GM19043 (cell line): Measurements from ENCODE around the gene HOXC6.

Source experiments
- ATAC-seq: cut with Tn5 transposase; IDR thresholded peaks from one replicate; pipeline ENCODE4 v1.9.1; 2021; ENCODE audit warnings: low read depth; ENCODE audit not compliant: unreplicated experiment

Gene HOXC6

GRCh38 chr12:53989227-53990113 lies 38.8 kb upstream of the HOXC6 start:
- no peak for ATAC-seq

- ATAC-seq = no peak
Observed at GRCh38 chr12:53990311-53991076, 37.7 kb upstream of the HOXC6 start.

- no peak for ATAC-seq
Observed at GRCh38 chr12:53991077-53991460, 37.2 kb upstream of the HOXC6 start.

GRCh38 chr12:53992377-53992889 lies 35.8 kb upstream of the HOXC6 start:
- ATAC-seq = no peak

GRCh38 chr12:53993162-53994008 lies 34.9 kb upstream of the HOXC6 start:
- ATAC-seq = no peak

GRCh38 chr12:53994009-53994263 lies 34.3 kb upstream of the HOXC6 start:
- no peak for ATAC-seq

GRCh38 chr12:53994264-53995001 lies 33.8 kb upstream of the HOXC6 start:
- ATAC-seq = no peak

DNA sequence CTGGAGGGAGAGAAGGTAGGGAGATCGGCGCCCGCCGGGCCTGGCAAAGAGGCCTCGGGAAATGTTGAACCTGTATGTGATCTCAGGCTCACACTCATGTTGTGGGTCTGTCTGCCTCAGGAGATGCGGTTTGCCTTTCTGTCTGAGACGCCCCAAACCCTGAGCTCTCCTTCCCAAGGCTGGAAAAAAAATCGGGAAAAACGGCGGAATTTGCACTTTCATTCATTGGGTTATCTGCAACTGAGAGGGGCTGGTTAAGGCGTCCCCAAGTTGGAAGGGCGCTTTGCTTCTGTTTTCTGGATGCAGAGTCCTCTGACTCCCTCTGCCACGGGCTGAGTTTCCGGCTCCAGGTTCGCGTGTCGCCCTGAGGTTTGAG lies 33.2 kb upstream of the HOXC6 start:
- ATAC-seq = no peak

GRCh38 chr12:53995378-53996239 lies 32.6 kb upstream of the HOXC6 start:
- ATAC-seq = no peak

DNA sequence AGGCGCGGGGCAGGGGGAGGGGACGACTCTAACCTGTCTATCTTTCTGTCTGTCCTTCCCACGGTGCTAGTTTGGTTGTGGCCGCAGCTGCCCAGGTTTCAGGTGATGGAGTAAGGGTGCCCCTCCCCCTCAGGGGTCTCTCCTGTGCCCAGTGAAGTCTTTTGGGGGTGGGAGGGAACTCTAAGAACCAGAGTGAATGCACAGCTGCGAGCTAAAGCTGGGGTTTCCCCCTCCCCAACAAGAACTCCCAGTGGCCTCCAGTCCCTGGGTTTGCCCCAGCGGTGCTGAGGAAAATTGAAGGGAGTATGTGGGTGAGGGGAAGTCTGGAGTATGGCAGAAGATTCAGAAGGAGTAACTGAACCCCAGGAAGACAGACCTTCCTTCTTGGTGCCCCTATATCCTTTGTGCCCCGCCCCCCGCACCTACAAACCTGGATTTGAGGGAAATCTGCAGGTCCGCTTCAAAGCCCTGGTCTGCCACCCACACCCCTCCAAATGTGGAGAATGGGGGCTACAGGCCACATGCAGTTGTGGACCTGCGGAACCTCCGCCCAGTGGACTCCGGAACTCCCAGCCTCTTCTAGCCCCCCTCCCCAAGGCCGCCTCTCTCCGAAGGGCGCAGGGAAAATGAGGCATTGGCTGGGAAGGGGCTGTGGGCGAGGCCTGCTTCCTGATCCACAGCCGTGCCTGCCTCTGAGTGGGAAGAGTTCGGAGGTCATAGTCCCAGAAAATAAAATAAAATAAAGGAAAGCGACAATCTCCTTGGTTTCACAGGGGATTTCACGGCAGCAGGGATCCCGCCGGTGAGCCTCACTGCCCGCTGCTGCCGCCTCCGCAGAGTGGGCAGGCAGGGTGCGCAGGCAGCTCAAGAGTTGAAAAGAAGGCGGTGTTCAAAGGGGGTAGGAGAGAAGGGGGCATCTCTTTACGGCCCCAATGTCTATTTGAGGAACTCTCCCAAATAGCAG lies 31.7 kb upstream of the HOXC6 start:
- no peak for ATAC-seq

DNA sequence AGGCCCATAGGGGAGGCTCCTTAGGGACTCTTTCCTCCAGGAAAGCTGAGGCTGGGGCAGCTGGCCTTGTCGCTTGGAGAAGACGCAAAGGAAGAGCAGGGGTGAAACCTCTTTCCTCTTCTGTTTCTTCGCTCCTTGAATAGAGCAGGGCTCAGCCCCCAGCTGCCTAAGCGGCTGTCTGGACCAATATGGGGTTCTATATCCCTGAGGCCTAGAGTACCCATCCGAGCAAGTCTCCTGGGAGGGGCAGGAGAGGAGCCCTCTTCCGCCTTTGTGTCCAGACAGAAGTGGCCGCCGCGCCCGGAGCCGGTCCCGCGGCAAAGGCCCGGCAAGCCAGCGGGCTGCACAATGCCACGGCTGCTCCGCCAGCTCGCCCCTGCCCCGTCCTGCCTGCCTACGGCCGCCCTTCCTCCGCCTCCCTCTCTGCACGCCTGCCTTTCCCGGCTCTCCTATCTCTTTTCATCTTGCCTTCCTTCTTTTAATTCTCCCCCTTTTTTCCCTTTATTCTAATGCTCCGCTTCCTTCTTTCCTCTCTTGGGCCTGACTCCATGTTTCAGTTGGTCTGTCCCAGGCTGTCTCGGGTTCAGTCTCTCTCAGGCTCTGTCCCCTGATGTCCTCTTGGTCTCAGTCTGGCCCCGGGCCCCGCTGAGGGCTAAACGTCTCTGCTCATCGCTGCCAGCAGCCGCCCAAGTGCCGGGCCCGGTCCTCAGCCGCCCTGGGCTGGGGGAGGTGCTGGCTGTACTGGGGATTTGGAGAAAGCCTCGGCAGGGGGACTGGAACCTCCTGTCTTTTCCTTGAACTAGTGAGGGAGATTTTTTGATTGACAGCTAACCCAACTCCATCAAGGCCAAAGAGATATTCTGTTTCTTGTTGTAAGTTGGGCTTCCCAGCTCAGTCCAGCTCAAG lies 30.8 kb upstream of the HOXC6 start:
- no peak for ATAC-seq

DNA sequence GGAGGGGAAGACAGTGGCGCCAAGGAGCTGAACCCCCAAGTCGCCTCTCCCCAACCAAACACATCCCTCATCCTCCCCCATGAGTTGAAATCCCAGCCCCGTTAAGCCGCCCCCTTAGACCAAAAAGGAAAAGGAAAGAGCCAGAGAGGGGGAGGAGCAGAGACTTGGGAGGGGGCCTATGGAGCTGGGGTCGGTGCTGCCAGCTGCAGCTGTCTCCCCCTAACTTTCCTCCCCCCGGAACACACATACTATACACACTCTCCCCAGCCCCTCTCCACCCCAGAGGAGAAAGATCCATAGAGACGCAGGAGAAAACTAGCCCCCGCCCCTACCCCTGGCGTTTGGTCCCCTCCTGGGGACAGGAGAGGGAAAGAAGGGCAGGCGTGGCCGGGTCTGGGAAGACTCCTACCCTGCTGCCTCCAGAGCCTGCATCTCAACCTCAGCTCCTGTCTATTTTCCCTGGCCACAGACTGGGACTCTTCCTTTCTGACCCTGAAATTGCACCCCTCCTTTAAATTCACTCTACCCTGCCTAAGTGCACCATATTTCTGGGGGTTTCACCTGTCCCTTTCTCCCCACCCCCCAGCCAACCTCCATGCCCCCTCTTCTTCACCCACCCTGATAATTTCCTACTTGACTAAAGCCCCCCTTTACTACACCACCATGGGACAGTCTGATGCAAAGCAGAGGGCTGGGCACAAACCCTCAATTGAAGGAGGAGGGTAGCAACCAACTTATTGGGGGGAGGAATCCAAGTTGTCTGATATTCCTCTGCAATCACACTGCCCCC lies 29.9 kb upstream of the HOXC6 start:
- ATAC-seq = no peak

- no peak for ATAC-seq
Observed at GRCh38 chr12:53998900-53999236, 29.4 kb upstream of the HOXC6 start.

DNA sequence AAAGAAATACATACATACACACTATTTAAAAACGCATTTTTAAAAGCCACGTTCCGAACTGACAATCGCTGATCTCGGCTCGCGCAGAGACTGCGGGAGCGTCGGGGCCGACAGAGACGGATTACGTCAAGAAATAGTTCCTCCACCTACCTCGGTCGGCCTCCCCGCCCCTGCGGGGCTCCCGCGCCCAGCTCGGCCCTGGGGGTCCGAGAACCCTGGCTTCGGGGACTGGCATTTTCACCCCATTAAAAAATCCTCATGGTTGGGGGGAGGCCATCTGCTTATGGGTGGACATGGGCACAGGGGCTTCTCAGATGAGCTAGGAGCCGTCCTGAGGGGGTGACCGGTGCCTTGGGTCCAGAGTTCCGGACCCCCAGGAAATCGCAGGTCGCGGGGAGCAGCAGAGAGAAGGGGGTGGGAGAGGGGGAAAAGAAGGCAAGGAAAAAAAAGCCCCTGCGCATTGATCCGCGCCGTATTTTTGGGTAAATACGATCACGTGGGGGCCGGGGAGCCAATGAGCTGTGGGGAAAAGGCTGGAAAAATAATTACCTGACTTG lies 28.6 kb upstream of the HOXC6 start:
- no peak for ATAC-seq

- ATAC-seq = no peak
Observed at GRCh38 chr12:54000116-54001114, 27.8 kb upstream of the HOXC6 start, which contains the start of gene HOXC9. Gene HOXC9 (plus strand): TSS chr12:54000161. CDS start chr12:54000189, 28 bp downstream.
